Uterus (tissue), 4 donors: ENCODE data around the gene GHRL. TPM values are rescaled to one million over a fixed set of nuclear protein-coding genes. Genes with fewer than 3 reads are reported as not detected.

Experiments
- DNase-seq, 2 donors: peaks; one replicate each; pipeline ENCODE4 v3.0.0-alpha.2; 2019 to 2020
- H3K27ac ChIP-seq, 2 donors: fragments of 200-600 bp; sonication (generic); 1 replicate in 1 of 2; 2 replicates in 1 of 2; pipeline ENCODE4 v1.5.1; 2016 to 2018
- H3K27me3 ChIP-seq, 2 donors: fragments of 200-600 bp; sonication (generic); one replicate each; pipeline ENCODE4 v1.5.1; 2018 to 2019; ENCODE audit warnings: control low read depth in 1 of 2
- H3K36me3 ChIP-seq, 2 donors: fragments of 200-600 bp; sonication (generic); one replicate each; pipeline ENCODE4 v1.5.1; 2019; ENCODE audit warnings: control low read depth in 1 of 2
- H3K4me1 ChIP-seq, 2 donors: fragments of 200-600 bp; sonication (generic); one replicate each; pipeline ENCODE4 v1.5.1; 2018 to 2019; ENCODE audit warnings: control low read depth in 1 of 2
- H3K4me3 ChIP-seq, 2 donors: fragments of 200-600 bp; sonication (generic); 1 replicate in 1 of 2; 2 replicates in 1 of 2; pipeline ENCODE4 v1.5.1; 2018 to 2019; ENCODE audit warnings: mild to moderate bottlenecking in 1 of 2
- H3K9me3 ChIP-seq, 2 donors: fragments of 200-600 bp; sonication (generic); one replicate each; pipeline ENCODE4 v1.5.1; 2019; ENCODE audit warnings: control low read depth in 1 of 2
- CTCF ChIP-seq, 4 experiments: fragments of 200-600 bp in 2 of 4; fragments of 450-650 bp in 2 of 4; sonication (generic) in 2 of 4; IDR thresholded peaks; one replicate each; pipeline ENCODE4 v1.5.1; 2016 to 2019; ENCODE audit warnings: antibody characterized with exemption in 4 of 4, mild to moderate bottlenecking in 2 of 4, moderate library complexity in 1 of 4
- POLR2A ChIP-seq, 2 donors: fragments of 450-650 bp; IDR thresholded peaks; one replicate each; pipeline ENCODE4 v1.6.1; 2016; ENCODE audit warnings: antibody characterized with exemption in 2 of 2, mild to moderate bottlenecking in 1 of 2, moderate library complexity in 1 of 2
- intact Hi-C: fragments of 100-400 bp; cut with DNase I; formaldehyde crosslinking; loops from one replicate; pipeline ENCODE4 v1.15.1; 2023; ENCODE audit warnings: low total_unique reads
- total RNA-seq, 4 donors: library from RNA; depleted of rRNA in 3 of 4; stranded (reverse); fragments of >200 nt in 3 of 4; gene quantifications; one replicate each; pipeline versions ENCODE4 v1.1.0 to v1.2.4, GENCODE V29; 2014 to 2023
- donor health status: DM: yes; HTN: yes; CAD: no.

GHRL gene
- total RNA-seq, 4 donors from 2014 or later, result 7.9 TPM; not detected in 3

GRCh38 chr3:10281951-10282350, 10.8 kb downstream of the GHRL start:
- Histone ChIP-seq H3K27me3 (no peaks in the 10 kb centered on the region), H3K4me3 (no peak overlapping the region), H3K4me1 (no peaks in the 10 kb centered on the region), H3K27ac (no peak overlapping the region), H3K9me3 (no peaks in the 10 kb centered on the region), H3K36me3 (no peaks in the 10 kb centered on the region)
- intact Hi-C loops, result no loop called here
- DNase-seq, result no peak
- no peak for TF ChIP-seq CTCF (IDR thresholded peaks at IDR 0.05)
- TF ChIP-seq POLR2A (IDR thresholded peaks at IDR 0.05), result no peak

DNA sequence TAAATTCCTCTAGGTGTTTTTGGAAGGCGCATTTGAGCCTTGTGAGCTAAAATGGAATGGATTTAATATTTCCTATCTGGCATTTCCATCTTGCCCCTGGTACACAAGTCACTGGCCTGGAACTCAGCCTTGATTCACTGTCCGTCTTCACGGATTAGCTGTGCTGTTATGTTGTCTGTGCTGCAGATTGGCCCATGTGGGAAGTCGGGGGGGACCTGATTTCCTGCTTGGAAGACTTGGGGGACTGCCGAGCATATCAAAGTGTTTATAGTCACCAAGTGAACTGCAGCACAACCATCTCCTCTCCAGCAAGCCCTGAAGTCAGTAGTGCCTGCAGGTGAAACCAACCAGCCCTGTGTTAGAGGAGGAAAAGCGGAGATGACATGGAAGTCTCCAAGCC, 12.2 kb downstream of the GHRL start:
- H3K4me1 ChIP-seq, result no peaks in the 10 kb centered on the region
- H3K27ac ChIP-seq, result no peak overlapping the region
- intact Hi-C loops, result no loop called here
- no peak overlapping the region for H3K4me3 ChIP-seq
- TF ChIP-seq POLR2A (IDR thresholded peaks at IDR 0.05) (no peak), CTCF (IDR thresholded peaks at IDR 0.05) (no peak)
- H3K36me3 ChIP-seq, result no peaks in the 10 kb centered on the region
- H3K27me3 ChIP-seq, result no peaks in the 10 kb centered on the region
- no peak for DNase-seq
- no peaks in the 10 kb centered on the region for H3K9me3 ChIP-seq

- H3K4me3 ChIP-seq, result no peak overlapping the region
- intact Hi-C loops, result no loop called here
- H3K4me1 ChIP-seq, result no peaks in the 10 kb centered on the region
- no peaks in the 10 kb centered on the region for H3K36me3 ChIP-seq
- TF ChIP-seq CTCF (IDR thresholded peaks at IDR 0.05) (no peak), POLR2A (IDR thresholded peaks at IDR 0.05) (no peak)
- DNase-seq, result no peak
- H3K27me3 ChIP-seq, result no peaks in the 10 kb centered on the region
- no peaks in the 10 kb centered on the region for H3K9me3 ChIP-seq
- no peak overlapping the region for H3K27ac ChIP-seq
Measured at GRCh38 chr3:10280177-10280529, 12.6 kb downstream of the GHRL start.

- H3K36me3 ChIP-seq, result no peaks in the 10 kb centered on the region
- no peak for TF ChIP-seq POLR2A (IDR thresholded peaks at IDR 0.05)
- no peak for TF ChIP-seq CTCF (IDR thresholded peaks at IDR 0.05)
- no peaks in the 10 kb centered on the region for H3K27me3 ChIP-seq
- H3K4me1 ChIP-seq, result no peaks in the 10 kb centered on the region
- DNase-seq, result no peak
- no peaks in the 10 kb centered on the region for H3K9me3 ChIP-seq
- H3K4me3 ChIP-seq, result no peak overlapping the region
- intact Hi-C loops, result no loop called here
- no peak overlapping the region for H3K27ac ChIP-seq
Measured at GRCh38 chr3:10279384-10280176, 13.2 kb downstream of the GHRL start.

DNA sequence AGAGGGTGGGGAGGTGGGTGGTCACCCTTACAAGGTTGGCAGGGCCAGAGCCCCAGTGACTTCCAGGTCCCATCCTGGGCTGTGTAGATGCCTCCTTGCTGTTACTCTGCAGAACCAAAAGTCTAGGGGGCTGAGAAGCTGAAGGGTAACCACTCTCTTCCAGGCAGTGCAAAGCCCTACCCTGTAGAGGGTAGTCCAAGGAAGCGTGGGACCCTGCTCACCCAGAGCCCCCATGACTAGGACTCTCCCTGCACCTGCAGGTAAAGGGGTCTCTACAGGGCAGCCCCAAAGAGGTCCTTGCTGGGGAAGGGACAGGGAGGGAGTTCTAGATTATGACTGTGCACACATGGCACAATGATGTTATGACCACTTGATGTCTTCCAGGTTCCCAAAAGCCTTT, 14.2 kb downstream of the GHRL start:
- Histone ChIP-seq H3K36me3 (no peaks in the 10 kb centered on the region), H3K4me3 (no peak overlapping the region), H3K27ac (no peak overlapping the region), H3K4me1 (peaks cover 0 to 7% of the 10 kb centered on the region in 2 donors), H3K9me3 (no peaks in the 10 kb centered on the region), H3K27me3 (no peaks in the 10 kb centered on the region)
- TF ChIP-seq CTCF (IDR thresholded peaks at IDR 0.05) (no peak), POLR2A (IDR thresholded peaks at IDR 0.05) (no peak)
- no peak for DNase-seq
- intact Hi-C loops, result no loop called here
